ENCODE results near the gene PRKCE.
"Not testable (repeated sequence)": the region's sequence is repeated elsewhere in the genome, so short reads cannot be mapped to it uniquely, and the experiment has no call there.

The PRKCE gene

DNA sequence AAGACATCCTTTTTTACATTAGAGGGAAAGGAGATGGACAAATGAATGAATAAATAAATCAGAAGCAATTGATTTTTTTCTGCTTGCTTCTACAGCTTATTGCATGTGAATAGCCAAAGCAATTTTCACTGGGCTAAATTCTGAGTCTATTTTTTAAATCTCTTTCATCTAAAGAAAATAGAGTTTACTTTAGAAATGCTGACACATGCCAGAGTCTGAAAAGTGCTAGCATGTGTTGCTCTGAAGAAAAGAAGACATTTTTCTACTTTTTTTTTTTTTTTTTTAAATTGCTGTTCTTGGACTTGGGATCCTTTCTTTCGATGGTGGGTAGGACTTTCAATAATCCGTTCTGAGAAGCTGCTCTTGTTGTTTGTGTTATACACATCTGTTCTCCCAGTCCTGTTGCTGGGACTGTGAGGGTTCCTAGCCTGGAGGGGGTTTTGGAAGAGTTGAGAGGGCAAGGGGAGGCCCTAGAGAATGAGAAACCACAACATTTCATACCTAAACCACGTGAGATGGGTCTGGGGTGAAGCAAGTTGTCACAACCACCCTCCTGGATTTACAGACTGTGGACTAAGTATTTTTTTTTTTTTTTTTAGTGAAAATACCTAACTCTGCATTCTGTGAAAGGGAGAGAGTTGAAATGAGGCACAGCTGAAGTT lies 193.5 kb downstream of the PRKCE start:
- DNase-seq = peak; percentile 22

DNA sequence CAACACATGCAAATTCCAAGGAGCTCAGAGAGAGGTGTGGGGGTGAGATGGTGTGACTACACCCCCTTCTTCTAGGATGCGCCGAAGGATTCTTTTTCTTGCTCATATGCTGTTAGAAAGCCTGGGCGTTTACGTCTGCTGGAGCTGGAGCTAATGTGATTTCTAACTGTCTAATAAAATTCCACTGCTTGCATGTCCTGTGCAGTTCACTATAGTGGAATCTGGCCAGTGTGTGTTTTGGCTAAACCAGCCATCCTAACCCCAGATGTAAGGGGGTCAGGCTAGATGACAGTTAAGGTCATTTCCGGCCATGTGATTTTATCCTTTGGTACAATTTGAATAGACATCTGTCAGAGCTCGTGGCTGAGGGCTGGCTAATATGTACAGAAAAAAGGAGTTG lies 194.1 kb downstream of the PRKCE start:
- DNase-seq = no peak

DNA sequence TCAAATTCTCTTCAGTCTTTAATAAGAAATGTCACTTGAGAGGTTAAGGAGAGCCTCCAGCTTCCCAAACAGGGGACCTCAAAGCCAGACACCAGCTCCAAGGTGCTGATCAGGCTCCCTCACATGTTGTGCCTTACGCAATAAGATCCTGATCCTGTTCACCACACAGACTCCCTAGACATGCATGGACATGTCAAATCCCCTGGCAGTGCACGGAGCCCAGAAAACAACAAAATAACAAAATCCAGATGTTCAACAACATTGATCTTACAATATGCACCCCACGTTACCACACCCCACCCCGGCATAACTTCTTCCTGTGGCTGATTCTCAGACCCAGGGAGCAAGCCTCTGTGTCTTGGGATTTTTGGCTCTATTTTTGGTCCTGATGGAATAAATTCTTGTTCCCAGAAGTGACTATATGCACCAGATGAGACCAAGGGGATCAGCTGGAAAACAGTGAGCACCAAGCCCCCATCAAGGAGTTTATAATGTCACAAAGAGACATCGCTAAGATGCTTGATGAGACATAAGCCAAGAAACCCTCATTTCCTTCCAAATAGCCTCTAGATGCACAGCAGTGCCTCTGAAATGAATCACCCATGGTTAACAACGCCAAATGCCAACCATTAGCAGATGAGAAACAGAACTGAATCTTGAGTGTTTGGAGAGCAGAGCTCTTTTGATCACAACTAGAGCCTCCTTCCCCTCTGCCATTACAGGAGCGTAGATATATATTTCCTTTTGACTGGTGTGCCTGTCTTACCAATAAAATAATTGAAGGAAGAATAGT lies 198.2 kb downstream of the PRKCE start:
- DNase-seq = no peak

DNA sequence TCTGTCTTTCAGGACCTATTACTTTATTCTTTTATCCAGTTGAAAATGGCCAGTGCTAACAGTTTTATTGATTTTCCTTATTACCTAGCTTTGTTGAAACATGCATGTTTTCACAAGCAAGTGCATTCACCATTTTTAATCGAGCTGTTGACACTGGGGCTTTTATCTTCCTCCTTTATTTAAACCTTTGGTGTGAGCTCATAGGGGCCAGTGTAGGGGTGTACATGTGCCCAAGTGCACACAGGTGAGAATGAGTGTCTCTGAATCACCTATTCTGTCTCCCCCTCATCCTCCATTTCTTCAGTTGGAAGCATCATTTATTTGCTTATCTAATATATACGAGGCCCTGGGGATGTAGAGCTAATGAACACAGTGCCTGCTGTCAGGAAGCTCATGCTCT lies 199.1 kb downstream of the PRKCE start:
- no peak for DNase-seq

DNA sequence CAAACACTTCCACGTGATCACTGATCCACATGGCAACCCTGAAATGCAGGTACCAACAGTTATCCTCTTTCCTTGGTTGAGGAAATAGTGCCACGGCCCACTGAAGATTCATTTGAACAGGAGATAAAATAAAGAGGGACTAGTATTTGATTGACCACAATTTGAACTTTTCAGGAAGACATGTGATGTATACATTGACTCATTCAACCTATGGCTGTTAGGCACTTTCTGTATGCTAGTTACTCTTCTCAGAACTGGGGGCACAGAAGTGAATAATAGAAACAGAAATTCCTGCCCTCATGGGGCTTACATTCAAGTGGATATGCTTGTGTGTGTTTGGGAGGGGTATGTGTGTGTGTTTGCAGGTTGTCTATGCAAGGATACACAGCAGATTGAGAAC lies 199.6 kb downstream of the PRKCE start:
- no peak for DNase-seq

DNA sequence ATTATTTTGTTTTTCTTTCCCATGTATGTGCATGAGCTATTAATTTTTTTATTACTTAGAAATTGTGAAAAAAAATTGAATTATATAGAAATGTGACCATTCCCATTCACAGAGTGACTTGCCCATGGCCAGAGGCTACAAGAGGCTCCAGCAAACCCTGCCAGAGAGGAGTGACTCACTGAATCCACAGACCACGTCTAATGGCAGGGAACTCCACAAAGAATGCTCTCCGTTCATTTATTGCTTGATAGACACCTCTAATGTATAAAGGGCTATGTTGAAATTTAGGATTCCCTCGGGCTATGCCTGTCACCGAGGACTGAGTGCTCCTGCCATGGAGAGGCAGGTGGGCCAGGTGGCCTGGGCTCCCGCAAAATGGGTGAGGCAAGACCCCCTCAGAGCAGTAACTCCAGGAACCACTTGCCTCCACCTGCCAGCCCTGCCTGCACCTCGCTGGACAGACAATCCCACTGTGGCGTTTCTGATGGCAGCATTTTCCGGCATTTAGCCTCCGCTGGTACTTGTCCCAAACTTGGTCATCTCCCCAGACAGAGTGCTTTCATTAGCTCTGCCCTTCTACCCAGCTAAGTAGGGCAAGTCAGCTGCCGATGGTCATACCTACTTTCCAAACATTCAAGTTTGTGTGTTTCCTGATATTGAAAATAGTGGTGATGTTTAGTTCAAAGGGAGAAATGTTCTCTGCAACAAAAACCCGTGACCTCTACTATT lies 200.3 kb downstream of the PRKCE start:
- DNase-seq = no peak

DNA sequence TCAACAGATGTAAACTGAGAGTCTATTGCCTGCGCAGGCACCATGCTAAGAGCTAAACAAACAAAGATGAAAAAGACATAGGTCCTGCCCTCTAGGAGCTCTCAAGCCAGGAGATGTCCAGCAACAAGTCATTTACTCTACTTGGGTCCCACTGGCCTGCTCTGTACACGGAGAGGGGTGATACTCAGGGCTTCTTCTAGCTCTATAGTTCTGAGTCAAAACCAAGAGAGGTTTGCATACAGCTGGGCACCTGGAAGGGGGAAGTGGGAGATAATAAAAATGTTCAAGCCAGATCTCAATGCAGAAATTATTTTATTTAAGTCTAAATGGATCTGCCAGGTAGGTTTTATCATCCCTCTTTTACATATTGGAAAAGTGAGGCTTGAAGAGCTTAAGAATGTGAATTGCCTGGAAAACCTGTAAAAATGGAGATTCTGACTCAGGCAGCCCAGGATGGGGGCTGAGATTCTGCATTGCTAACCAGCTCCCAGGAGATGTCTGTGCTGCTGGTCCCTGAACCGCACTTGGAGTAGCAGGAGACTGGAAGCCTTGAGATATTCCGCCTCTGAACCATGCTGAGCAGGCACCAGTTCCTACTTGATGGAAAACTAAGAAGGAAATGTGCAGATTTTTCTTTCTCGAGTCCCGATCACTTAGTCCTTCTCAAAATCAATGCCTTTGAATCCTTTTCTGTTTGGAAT lies 201.1 kb downstream of the PRKCE start:
- no peak for DNase-seq

DNA sequence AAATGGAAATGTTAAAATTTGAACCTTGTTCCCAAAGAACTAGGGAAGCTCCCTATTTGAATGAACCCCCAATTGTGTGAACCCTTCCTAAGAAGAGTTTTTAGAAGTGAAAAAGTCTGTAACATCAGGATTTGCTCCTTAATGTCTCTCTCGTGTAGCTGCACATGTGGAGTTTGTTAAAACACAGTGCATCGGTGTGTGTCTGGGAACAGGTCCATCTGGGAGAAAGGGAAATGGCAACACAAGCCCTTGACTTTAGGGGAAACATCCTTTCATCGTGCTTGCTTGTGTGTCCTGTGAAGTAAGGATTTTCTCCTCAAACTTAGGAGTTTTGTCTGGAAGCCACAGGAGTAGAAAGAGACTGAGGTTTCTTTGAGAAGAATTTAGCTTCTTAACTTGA lies 203.9 kb downstream of the PRKCE start:
- no peak for DNase-seq

DNA sequence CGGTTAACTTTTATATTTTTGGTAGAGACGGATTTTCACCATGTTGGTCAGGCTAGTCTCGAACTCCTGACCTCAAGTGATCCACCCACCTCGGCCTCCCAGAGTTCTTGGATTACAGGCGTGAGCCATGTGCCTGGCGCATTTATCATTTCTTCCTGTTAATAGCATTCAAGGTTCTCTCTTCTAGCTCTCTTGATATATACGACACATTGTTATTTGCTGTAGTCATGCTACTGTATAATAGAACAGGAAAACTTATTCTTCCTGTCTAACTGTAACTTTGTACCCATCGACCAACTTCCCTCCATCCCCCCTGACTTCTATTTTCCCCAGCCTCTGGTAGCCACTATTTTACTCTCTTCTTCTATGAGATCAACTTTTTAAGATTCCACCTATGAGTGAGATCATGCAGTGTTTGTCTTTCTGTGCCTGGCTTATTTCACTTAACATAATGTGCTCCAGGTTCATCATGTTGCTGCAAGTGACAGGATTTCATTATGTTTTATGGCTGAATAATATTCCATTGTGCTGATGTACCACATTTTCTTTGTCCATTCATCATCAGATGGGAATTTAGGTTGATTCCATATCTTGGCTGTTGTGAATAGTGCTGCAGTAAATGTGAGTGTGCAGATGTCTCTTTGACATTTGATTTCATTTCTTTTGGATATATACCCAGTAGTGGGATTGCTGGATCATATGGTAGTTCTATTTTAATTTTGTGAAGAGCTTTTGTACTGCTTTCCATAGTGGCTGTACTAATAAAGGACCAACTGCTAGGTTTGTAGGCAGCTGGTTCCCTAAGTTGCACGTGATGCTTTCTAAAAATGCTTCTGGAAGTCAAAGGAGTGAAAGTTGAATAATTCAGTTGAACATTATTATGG lies 205.2 kb downstream of the PRKCE start:
- no peak for DNase-seq

DNA sequence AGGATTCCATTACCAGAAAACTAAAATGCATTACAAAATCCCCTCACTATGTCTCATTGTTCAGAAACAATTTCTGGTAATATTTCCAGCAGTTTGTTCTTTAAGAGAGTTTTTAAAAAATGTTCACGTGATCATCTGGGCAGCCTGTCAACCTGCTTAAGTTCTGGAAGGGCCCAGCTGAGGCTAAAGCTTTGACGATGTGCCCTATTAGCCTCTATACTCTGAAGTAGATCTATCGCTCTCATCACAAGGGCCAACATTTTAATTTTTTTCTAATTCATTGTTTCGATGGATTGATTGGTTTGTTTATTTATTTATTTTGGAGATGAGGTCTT lies 205.8 kb downstream of the PRKCE start:
- no peak for DNase-seq

DNA sequence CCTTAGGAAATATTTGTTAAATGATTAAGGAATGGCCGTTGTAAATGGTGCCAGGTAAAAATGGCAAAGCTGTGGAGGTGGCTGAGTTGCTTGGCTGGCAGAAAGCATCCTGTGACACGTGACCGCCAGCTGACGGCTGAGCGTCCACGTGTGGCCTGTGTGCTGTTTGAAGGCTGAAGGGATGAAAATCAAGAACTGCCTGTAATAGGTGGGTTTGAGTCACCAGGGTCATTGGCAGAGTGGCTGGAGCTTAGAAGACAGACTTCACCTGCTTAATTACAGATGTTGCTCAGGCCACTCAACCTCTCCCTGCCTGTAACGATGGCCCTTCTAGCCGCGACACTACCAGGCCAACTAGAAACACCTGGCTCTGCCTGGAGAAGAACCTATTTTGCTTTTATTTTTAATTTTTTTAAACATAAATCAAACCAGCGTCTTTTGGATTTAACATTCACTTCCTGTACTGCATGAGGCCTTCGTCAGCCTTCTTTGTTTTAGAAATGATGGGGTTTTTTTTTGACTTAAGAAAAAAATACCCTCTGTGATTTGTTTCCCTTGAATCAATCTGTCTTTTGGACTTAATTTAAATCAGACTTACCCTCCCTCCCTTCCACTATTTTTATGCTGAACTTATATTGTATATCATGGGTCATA lies 206.5 kb downstream of the PRKCE start:
- no peak for DNase-seq

DNA sequence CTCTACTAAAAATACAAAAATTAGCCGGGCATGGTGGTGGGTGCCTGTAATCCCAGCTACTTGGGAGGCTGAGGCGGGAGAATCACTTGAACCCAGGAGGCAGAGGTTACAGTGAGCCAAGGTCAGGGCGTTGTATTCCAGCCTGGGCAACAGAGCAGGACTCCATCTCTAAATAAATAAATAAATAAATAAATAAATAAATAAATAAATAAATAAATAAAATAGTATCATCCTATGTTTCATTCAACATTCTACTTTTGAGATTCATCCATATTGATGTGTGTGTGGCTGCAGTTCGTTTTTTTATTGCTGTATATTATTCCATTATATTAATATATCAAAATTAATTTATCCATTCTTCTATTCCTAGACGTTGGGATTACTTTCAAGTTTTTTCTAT lies 207.4 kb downstream of the PRKCE start:
- DNase-seq = not testable (repeated sequence)

DNA sequence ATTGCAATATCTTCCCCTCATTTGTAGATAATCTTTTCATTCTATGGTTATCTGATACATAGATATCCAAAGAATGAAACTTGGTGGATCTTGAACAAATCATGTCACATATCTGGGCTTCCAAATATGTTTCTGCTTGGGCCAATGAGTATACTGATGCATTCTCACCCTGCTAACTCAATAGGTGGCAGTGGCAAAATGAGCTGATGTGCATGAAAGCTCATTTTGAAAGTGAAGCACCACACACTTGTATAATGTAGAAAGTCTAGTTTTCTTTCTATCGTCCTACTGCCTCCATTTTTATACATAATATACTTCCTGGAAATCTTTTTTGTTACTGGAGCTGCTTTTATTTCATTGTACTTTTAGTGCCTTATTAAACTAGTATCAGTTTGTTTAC lies 208.2 kb downstream of the PRKCE start:
- no peak for DNase-seq

DNA sequence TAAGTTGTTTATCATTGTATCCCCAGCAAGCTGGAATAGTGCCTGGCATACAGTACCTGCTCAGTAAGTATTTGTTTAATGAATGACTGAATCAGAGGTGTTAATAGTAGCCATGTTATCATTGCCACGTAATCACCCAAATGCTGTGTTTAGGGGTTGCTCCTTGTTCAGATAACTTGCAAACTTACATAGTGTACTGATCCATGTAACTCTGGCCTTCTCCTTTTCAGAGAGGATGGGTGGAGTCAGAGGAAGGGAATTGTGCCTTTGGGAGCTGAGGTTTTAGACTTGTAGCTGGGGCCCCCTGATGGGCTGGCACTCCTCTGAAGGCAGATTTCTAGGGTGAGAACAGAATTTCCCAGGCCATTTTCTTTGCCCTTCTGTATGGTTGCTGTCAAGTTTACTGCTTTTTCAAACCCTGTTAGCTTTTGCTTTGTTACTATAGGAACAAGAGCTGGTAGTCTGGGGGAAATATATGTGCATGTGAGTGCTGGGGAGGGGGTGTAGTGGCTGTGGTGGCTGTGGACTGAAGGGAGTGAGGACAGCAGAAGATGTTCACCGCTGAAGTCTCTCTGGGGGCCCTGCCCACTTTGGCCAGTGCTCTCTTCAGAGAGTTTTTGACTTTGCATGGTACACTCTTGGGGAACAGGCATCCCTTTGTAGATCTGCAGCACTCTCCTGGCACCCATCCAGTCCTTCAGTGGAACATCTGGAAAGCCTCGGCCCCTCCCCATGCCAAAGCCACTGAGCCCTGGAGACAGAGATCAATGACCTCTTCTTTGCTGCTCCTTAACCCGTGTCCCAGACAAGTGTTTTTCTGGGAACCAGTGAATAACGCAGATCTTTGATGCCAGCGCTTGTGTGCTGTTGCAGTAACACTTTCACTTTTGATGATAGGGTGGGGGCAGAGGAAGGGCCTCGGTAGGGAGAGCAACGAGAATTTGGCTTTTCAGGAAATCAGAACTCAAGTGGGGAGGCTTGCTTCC lies 209.0 kb downstream of the PRKCE start:
- DNase-seq = no peak

DNA sequence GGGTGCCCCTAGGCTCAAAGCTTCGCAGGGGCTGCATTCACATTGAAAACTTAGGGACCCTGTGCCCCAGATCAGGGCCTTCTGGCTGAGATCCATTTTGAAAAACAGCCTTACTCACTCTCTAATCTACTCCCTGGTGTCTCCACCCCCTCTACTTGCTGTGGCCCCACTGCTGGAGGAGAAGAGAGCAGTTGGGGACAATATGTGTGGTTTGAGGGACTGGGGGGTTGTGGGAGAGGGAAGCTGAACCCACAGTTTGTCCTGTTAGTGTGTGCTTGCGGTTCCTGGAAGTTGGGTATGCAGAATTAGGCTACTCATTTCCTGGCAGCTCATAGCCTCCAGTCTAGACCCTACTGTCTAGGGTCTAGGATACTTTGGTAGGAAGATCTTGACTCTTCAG lies 211.4 kb downstream of the PRKCE start:
- DNase-seq = no peak

DNA sequence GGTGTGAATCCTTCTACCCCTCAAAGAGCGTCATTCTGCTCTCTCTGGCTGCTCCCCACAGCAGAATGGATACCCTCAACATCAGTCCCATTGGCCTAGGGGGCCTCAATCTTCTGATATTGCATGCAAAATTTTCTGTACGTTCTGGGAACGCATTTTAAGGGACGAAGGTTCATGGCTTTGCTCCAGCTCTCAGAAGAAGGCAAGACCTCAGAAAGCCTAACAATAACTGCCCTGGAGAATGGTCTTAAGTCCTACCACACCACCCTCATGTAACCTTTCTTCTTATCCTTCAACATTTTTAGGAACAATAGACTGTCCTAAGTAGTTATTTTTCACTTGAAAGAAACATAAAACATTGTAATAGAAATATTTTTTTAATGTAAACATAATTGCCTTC lies 212.6 kb downstream of the PRKCE start:
- DNase-seq = no peak

DNA sequence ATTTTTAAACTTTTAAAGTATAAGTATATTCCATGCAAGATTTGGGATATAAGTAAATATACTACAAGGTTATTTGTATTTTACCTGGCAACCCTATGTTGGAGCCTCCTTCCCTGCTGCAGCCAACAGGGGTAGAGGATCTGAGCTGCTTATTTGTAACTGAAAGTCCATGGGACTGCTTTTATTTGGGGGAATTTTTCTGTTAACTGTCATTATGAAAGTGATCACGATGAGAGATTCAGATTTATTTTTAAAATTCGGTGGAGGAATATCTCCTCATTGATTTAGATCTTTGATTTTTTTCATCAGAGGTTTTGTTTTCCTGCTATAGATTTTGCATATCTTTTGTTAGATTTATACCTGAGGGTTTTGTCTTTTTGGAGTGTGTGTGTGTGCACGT lies 215.9 kb downstream of the PRKCE start:
- no peak for DNase-seq

DNA sequence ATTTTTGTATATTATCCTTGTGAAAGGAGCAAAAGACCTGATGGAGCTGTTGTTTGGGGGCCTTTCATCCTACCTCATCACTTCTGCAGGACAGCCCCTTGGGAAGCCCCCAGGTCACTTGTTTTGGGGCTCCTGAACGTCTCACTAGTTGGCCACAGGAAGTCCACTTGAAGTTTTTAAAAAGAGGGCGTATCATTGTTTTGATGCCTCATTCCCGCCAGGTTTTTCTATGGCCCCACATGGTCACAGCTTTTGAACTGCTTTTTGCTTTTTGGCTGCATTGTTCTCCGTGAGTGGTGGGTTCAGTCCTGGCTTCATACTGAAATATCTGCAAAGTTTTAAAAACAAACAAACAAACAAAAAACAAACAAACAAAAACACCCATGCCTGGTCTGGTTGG lies 216.3 kb downstream of the PRKCE start:
- DNase-seq = no peak

DNA sequence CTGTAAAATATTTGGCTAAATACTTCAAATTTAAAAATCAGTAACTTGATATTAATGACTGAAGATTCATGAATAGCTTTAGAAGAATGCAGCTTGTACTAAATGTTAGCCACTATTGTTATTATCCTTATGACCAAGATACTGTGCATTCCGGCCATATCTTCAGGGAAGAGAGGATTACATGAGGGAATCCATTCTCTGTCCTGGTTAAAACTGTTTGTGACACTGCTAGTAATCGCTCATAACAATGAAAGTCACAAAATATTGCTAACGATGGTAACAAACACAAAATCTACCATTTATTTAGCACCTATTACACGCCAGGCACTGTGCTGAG lies 217.7 kb downstream of the PRKCE start:
- DNase-seq = no peak

DNA sequence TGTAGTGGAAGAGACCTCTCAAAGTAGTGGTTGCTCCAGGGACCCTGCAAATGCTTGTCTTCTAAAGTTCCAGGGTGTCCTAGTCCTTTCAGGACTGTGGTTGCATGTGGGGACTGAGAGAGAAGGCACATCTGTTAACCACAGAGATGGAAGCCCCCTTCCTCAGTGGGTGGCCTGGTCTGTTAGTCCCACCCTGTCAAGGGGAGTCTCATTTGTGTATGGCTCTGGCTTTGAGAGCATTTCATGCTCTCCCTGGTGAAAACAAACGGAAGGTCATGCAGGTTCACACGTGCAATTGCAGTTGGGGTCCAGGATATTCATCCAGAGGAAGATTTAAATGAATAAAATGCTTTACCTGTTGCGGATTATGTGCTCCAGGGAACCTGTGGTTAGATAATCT lies 219.6 kb downstream of the PRKCE start:
- DNase-seq = no peak

DNA sequence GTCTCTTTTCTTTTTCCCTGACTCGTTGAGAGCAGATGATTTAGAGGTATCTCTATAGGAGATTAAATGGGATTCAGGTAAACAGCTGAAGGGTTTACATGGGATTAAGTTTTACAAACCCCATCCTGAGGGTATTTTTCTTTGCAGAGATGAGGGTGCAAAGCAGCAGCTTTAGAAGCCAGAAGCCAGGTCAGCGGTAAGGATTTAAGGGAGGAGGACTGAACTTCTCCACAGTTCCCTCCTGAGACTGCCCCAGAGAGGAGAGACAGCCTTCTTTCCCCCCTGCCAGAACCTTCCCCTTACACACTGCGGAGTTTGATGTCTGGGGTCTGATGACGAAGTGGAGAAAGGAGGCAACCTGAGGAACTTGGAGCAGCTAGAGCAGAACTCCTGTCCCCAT lies 220.1 kb downstream of the PRKCE start:
- DNase-seq = no peak
